PFSK-1 (cell line): ENCODE measurements around the gene HS1BP3.

ENCODE experiments used
- TAF1 ChIP-seq: IDR thresholded peaks from 2 replicates; pipeline ENCODE4 v1.6.1; 2012; ENCODE audit warnings: low read length, control low read depth, borderline replicate concordance; ENCODE audit not compliant: insufficient read depth
- TF ChIP-seq, protein P1 (sequence below), 2 experiments: IDR thresholded peaks; 2 replicates each; pipeline versions ENCODE4 v1.6.1 to v1.8.0; 2011 to 2012; ENCODE audit warnings: low read depth in 2 of 2, low read length in 2 of 2, control low read depth in 1 of 2, inconsistent platforms in 1 of 2, mild to moderate bottlenecking in 1 of 2, moderate library complexity in 1 of 2; ENCODE audit not compliant: insufficient read depth in 1 of 2

DNA sequence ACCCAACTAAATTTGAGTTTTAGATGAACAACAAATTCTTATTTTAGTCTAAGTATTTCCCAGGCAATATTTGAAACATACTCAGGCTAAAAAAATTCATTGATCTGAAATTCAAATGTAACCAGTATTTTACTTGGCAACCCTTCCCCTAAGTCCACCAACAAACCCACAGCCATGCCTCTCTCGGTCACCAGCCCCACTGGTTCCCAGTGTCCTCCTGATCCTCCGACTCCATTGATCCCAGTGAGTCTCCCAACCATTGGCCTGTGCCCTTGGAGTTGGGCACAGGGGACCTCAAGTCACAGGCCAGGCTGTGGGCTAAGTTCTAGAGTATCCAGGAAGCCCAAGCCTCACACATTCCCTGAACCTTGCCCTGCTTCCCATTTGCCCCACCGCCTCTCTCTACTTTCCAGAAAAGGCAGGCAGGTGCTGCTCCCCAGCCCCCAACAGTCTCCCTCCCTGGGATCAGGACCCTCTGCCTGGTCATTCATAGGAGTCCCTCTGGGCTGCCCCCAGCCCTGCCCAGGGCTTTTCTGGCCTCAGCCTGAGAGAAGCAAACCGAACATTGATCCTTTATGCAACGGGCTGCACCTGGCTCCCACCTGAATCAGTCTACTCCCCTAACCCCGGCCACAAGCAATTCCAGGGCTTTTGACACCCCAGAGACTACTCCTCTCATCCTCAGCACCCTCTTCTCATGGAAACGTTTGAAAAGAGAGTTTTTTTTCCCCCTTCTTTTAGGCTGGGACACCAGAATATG is 81.3 kb downstream of the HS1BP3 start:
- TF ChIP-seq, protein P1, sequence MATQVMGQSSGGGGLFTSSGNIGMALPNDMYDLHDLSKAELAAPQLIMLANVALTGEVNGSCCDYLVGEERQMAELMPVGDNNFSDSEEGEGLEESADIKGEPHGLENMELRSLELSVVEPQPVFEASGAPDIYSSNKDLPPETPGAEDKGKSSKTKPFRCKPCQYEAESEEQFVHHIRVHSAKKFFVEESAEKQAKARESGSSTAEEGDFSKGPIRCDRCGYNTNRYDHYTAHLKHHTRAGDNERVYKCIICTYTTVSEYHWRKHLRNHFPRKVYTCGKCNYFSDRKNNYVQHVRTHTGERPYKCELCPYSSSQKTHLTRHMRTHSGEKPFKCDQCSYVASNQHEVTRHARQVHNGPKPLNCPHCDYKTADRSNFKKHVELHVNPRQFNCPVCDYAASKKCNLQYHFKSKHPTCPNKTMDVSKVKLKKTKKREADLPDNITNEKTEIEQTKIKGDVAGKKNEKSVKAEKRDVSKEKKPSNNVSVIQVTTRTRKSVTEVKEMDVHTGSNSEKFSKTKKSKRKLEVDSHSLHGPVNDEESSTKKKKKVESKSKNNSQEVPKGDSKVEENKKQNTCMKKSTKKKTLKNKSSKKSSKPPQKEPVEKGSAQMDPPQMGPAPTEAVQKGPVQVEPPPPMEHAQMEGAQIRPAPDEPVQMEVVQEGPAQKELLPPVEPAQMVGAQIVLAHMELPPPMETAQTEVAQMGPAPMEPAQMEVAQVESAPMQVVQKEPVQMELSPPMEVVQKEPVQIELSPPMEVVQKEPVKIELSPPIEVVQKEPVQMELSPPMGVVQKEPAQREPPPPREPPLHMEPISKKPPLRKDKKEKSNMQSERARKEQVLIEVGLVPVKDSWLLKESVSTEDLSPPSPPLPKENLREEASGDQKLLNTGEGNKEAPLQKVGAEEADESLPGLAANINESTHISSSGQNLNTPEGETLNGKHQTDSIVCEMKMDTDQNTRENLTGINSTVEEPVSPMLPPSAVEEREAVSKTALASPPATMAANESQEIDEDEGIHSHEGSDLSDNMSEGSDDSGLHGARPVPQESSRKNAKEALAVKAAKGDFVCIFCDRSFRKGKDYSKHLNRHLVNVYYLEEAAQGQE (IDR thresholded peaks at IDR 0.05; ENCODE audit: insufficient read depth in 1 of 2, low read depth in 2 of 2, low read length in 2 of 2): no peak
- TF ChIP-seq TAF1: no peak
